ENCODE data around the gene KIF4A.

DNA sequence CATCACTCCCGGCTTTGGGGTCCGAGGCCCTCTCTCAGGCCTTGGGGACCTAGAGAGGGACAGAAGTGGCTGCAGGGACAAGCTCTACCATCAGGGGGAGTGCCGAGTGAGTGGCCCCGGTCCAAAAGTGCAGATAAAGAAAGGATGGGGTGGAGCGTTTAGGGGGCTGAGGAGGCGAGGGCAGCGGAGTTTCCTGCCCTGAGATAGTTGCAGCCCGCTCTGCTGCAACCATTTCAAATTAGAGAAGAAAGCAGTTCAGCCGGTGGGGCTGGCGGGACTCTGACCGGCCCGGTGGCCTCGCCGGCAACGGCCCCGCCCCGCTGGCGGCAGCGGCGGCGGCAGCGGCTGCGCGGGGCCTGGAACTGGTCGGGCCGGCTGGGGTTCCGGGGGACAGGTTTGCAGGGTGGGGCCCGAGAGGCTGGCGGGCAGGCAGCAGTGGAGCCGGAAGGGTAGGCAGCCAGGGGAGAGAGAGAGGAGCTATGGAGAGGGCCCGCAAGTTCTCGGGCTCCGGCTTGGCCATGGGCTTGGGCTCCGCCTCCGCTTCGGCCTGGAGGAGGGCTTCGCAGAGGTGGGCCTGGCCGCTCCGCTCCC is 162.3 kb downstream of the KIF4A start:
- TF ChIP-seq EP300 (IDR thresholded peaks at IDR 0.05; ENCODE audit: borderline replicate concordance) = peak; percentile 34; the same call in 1 of the 2 replicates
- TF ChIP-seq ZBTB7A (IDR thresholded peaks at IDR 0.05; ENCODE audit: low read depth) = no peak
- no peak for TF ChIP-seq FOXM1 (IDR thresholded peaks at IDR 0.05; ENCODE audit: borderline replicate concordance, low read depth)
- no peak for TF ChIP-seq TAF1 (IDR thresholded peaks at IDR 0.05; ENCODE audit: low read depth)
- TF ChIP-seq, protein P1, sequence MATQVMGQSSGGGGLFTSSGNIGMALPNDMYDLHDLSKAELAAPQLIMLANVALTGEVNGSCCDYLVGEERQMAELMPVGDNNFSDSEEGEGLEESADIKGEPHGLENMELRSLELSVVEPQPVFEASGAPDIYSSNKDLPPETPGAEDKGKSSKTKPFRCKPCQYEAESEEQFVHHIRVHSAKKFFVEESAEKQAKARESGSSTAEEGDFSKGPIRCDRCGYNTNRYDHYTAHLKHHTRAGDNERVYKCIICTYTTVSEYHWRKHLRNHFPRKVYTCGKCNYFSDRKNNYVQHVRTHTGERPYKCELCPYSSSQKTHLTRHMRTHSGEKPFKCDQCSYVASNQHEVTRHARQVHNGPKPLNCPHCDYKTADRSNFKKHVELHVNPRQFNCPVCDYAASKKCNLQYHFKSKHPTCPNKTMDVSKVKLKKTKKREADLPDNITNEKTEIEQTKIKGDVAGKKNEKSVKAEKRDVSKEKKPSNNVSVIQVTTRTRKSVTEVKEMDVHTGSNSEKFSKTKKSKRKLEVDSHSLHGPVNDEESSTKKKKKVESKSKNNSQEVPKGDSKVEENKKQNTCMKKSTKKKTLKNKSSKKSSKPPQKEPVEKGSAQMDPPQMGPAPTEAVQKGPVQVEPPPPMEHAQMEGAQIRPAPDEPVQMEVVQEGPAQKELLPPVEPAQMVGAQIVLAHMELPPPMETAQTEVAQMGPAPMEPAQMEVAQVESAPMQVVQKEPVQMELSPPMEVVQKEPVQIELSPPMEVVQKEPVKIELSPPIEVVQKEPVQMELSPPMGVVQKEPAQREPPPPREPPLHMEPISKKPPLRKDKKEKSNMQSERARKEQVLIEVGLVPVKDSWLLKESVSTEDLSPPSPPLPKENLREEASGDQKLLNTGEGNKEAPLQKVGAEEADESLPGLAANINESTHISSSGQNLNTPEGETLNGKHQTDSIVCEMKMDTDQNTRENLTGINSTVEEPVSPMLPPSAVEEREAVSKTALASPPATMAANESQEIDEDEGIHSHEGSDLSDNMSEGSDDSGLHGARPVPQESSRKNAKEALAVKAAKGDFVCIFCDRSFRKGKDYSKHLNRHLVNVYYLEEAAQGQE (IDR thresholded peaks at IDR 0.05; ENCODE audit: low read depth) = no peak
- TF ChIP-seq, protein P2, sequence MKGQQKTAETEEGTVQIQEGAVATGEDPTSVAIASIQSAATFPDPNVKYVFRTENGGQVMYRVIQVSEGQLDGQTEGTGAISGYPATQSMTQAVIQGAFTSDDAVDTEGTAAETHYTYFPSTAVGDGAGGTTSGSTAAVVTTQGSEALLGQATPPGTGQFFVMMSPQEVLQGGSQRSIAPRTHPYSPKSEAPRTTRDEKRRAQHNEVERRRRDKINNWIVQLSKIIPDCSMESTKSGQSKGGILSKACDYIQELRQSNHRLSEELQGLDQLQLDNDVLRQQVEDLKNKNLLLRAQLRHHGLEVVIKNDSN (IDR thresholded peaks at IDR 0.05) = no peak
- peak; percentile 58 for TF ChIP-seq NFIC (IDR thresholded peaks at IDR 0.05)
- TF ChIP-seq RAD21 (IDR thresholded peaks at IDR 0.05; ENCODE audit: low read depth) = no peak; the same call in 1 of the 2 replicates
- TF ChIP-seq, protein P3, sequence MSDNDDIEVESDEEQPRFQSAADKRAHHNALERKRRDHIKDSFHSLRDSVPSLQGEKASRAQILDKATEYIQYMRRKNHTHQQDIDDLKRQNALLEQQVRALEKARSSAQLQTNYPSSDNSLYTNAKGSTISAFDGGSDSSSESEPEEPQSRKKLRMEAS (IDR thresholded peaks at IDR 0.05) = 0 out of 2 replicates have a peak, but pooled peaks have one; percentile 29

Measured in Ishikawa (cell line).